GM19099 (cell line): ENCODE results near the gene APOBEC3A.

Experiments used
- POLR2A ChIP-seq: IDR thresholded peaks from 3 replicates; pipeline ENCODE4 v1.6.1; 2011; ENCODE audit warnings: low read depth; ENCODE audit not compliant: insufficient read length; ENCODE audit errors: extremely low read depth

Gene APOBEC3A

GRCh38 chr22:38966380-38966702, 8.9 kb downstream of the APOBEC3A start:
- TF ChIP-seq POLR2A: no peak

- no peak for TF ChIP-seq POLR2A
These were observed 9.5 kb downstream of the APOBEC3A start for GRCh38 chr22:38966942-38967341.

GRCh38 chr22:38967451-38968450, 10.3 kb downstream of the APOBEC3A start:
- TF ChIP-seq POLR2A: no peak

GRCh38 chr22:38968801-38969200, 11.4 kb downstream of the APOBEC3A start:
- TF ChIP-seq POLR2A: no peak

- TF ChIP-seq POLR2A: no peak
These were observed 13.1 kb downstream of the APOBEC3A start for GRCh38 chr22:38970551-38970950.

GRCh38 chr22:38971202-38971601, 13.8 kb downstream of the APOBEC3A start:
- no peak for TF ChIP-seq POLR2A

GRCh38 chr22:38971791-38972190, 14.4 kb downstream of the APOBEC3A start:
- TF ChIP-seq POLR2A: no peak

- TF ChIP-seq POLR2A: no peak
These were observed 15.1 kb downstream of the APOBEC3A start for GRCh38 chr22:38972558-38972957.

- TF ChIP-seq POLR2A: no peak
These were observed 16.1 kb downstream of the APOBEC3A start for GRCh38 chr22:38973289-38974169.

- no peak for TF ChIP-seq POLR2A
These were observed 16.9 kb downstream of the APOBEC3A start for GRCh38 chr22:38974170-38974825.

- TF ChIP-seq POLR2A: no peak
These were observed 17.4 kb downstream of the APOBEC3A start for GRCh38 chr22:38974826-38975175.

- no peak for TF ChIP-seq POLR2A
These were observed 23.9 kb downstream of the APOBEC3A start for GRCh38 chr22:38981005-38981991.

- TF ChIP-seq POLR2A: peak; percentile 54
These were observed 24.9 kb downstream of the APOBEC3A start, which contains the start of gene APOBEC3B for GRCh38 chr22:38981992-38982927. TSS of gene APOBEC3B (plus strand) at chr22:38982347. CDS start at chr22:38982454, 107 bp downstream.

- no peak for TF ChIP-seq POLR2A
These were observed 26.8 kb downstream of the APOBEC3A start for GRCh38 chr22:38984224-38984623.
